Measurements from ENCODE around the gene TMTC2. TPM values are rescaled to one million over a fixed set of nuclear protein-coding genes. Genes with fewer than 3 reads are reported as not detected.

Gene TMTC2
- polyA plus RNA-seq, 1 donor, result 12.1 TPM

GRCh38 chr12:82805812-82806497 lies 119.2 kb downstream of the TMTC2 start:
- Histone ChIP-seq H3K9me3 (ENCODE audit: control insufficient read depth, low read depth, low read length) (peaks cover 6% of the 10 kb centered on the region), H3K4me3 (ENCODE audit: low read length) (no peak overlapping the region), H3K27me3 (ENCODE audit: control insufficient read depth, insufficient read depth, low read length) (no peaks in the 10 kb centered on the region), H3K4me1 (ENCODE audit: control insufficient read depth, insufficient read depth, low read length) (no peaks in the 10 kb centered on the region), H3K27ac (ENCODE audit: low read length) (no peak overlapping the region), H3K36me3 (ENCODE audit: control insufficient read depth, insufficient read depth, low read length) (no peaks in the 10 kb centered on the region)
- no CpG with 5 or more reads among the region's 4 CpGs for WGBS (ENCODE audit: insufficient coverage, low lambda C conversion rate)
- no peak for DNase-seq

- H3K4me3 ChIP-seq (ENCODE audit: low read length), result no peak overlapping the region
- H3K27me3 ChIP-seq (ENCODE audit: control insufficient read depth, insufficient read depth, low read length), result no peaks in the 10 kb centered on the region
- H3K36me3 ChIP-seq (ENCODE audit: control insufficient read depth, insufficient read depth, low read length), result no peaks in the 10 kb centered on the region
- H3K9me3 ChIP-seq (ENCODE audit: control insufficient read depth, low read depth, low read length), result peaks cover under 1% of the 10 kb centered on the region
- no peaks in the 10 kb centered on the region for H3K4me1 ChIP-seq (ENCODE audit: control insufficient read depth, insufficient read depth, low read length)
- H3K27ac ChIP-seq (ENCODE audit: low read length), result no peak overlapping the region
- no peak for DNase-seq
Observed at GRCh38 chr12:82807132-82807737, 120.5 kb downstream of the TMTC2 start.

GRCh38 chr12:82810568-82810967 lies 123.9 kb downstream of the TMTC2 start:
- H3K27me3 ChIP-seq (ENCODE audit: control insufficient read depth, insufficient read depth, low read length), result no peaks in the 10 kb centered on the region
- no peaks in the 10 kb centered on the region for H3K4me1 ChIP-seq (ENCODE audit: control insufficient read depth, insufficient read depth, low read length)
- DNase-seq, result no peak
- H3K36me3 ChIP-seq (ENCODE audit: control insufficient read depth, insufficient read depth, low read length), result no peaks in the 10 kb centered on the region
- H3K4me3 ChIP-seq (ENCODE audit: low read length), result no peak overlapping the region
- H3K27ac ChIP-seq (ENCODE audit: low read length), result no peak overlapping the region
- H3K9me3 ChIP-seq (ENCODE audit: control insufficient read depth, low read depth, low read length), result no peaks in the 10 kb centered on the region
- WGBS (ENCODE audit: insufficient coverage, low lambda C conversion rate), result no CpG with 5 or more reads among the region's 5 CpGs

GRCh38 chr12:82817368-82817767 lies 130.7 kb downstream of the TMTC2 start:
- DNase-seq, result no peak
- Histone ChIP-seq H3K9me3 (ENCODE audit: control insufficient read depth, low read depth, low read length) (no peaks in the 10 kb centered on the region), H3K36me3 (ENCODE audit: control insufficient read depth, insufficient read depth, low read length) (no peaks in the 10 kb centered on the region), H3K4me1 (ENCODE audit: control insufficient read depth, insufficient read depth, low read length) (no peaks in the 10 kb centered on the region), H3K4me3 (ENCODE audit: low read length) (no peak overlapping the region), H3K27ac (ENCODE audit: low read length) (no peak overlapping the region), H3K27me3 (ENCODE audit: control insufficient read depth, insufficient read depth, low read length) (no peaks in the 10 kb centered on the region)

GRCh38 chr12:82818271-82819035 lies 131.7 kb downstream of the TMTC2 start:
- Histone ChIP-seq H3K4me1 (ENCODE audit: control insufficient read depth, insufficient read depth, low read length) (no peaks in the 10 kb centered on the region), H3K27me3 (ENCODE audit: control insufficient read depth, insufficient read depth, low read length) (no peaks in the 10 kb centered on the region), H3K36me3 (ENCODE audit: control insufficient read depth, insufficient read depth, low read length) (no peaks in the 10 kb centered on the region), H3K9me3 (ENCODE audit: control insufficient read depth, low read depth, low read length) (no peaks in the 10 kb centered on the region), H3K27ac (ENCODE audit: low read length) (no peak overlapping the region), H3K4me3 (ENCODE audit: low read length) (no peak overlapping the region)
- WGBS (ENCODE audit: insufficient coverage, low lambda C conversion rate), result 100% methylated on average over 1 of the region's 1 CpG
- DNase-seq, result no peak

- Histone ChIP-seq H3K27ac (ENCODE audit: low read length) (no peak overlapping the region), H3K36me3 (ENCODE audit: control insufficient read depth, insufficient read depth, low read length) (no peaks in the 10 kb centered on the region), H3K4me1 (ENCODE audit: control insufficient read depth, insufficient read depth, low read length) (no peaks in the 10 kb centered on the region), H3K4me3 (ENCODE audit: low read length) (no peak overlapping the region), H3K27me3 (ENCODE audit: control insufficient read depth, insufficient read depth, low read length) (no peaks in the 10 kb centered on the region), H3K9me3 (ENCODE audit: control insufficient read depth, low read depth, low read length) (no peaks in the 10 kb centered on the region)
- no peak for DNase-seq
Observed at GRCh38 chr12:82826505-82826904, 139.8 kb downstream of the TMTC2 start.

GRCh38 chr12:82832096-82832495 lies 145.4 kb downstream of the TMTC2 start:
- 100% methylated on average over 1 of the region's 2 CpGs for WGBS (ENCODE audit: insufficient coverage, low lambda C conversion rate)
- no peak overlapping the region for H3K27ac ChIP-seq (ENCODE audit: low read length)
- H3K4me3 ChIP-seq (ENCODE audit: low read length), result no peak overlapping the region
- DNase-seq, result no peak
- no peaks in the 10 kb centered on the region for H3K27me3 ChIP-seq (ENCODE audit: control insufficient read depth, insufficient read depth, low read length)
- no peaks in the 10 kb centered on the region for H3K36me3 ChIP-seq (ENCODE audit: control insufficient read depth, insufficient read depth, low read length)
- H3K4me1 ChIP-seq (ENCODE audit: control insufficient read depth, insufficient read depth, low read length), result no peaks in the 10 kb centered on the region
- H3K9me3 ChIP-seq (ENCODE audit: control insufficient read depth, low read depth, low read length), result no peaks in the 10 kb centered on the region

GRCh38 chr12:82832981-82833380 lies 146.3 kb downstream of the TMTC2 start:
- no peaks in the 10 kb centered on the region for H3K4me1 ChIP-seq (ENCODE audit: control insufficient read depth, insufficient read depth, low read length)
- no peaks in the 10 kb centered on the region for H3K27me3 ChIP-seq (ENCODE audit: control insufficient read depth, insufficient read depth, low read length)
- no peak for DNase-seq
- H3K9me3 ChIP-seq (ENCODE audit: control insufficient read depth, low read depth, low read length), result no peaks in the 10 kb centered on the region
- no peak overlapping the region for H3K4me3 ChIP-seq (ENCODE audit: low read length)
- H3K36me3 ChIP-seq (ENCODE audit: control insufficient read depth, insufficient read depth, low read length), result no peaks in the 10 kb centered on the region
- WGBS (ENCODE audit: insufficient coverage, low lambda C conversion rate), result 57% methylated on average over 1 of the region's 3 CpGs
- no peak overlapping the region for H3K27ac ChIP-seq (ENCODE audit: low read length)

GRCh38 chr12:82833481-82833880 lies 146.8 kb downstream of the TMTC2 start:
- Histone ChIP-seq H3K36me3 (ENCODE audit: control insufficient read depth, insufficient read depth, low read length) (no peaks in the 10 kb centered on the region), H3K4me1 (ENCODE audit: control insufficient read depth, insufficient read depth, low read length) (no peaks in the 10 kb centered on the region), H3K27ac (ENCODE audit: low read length) (no peak overlapping the region), H3K9me3 (ENCODE audit: control insufficient read depth, low read depth, low read length) (no peaks in the 10 kb centered on the region), H3K4me3 (ENCODE audit: low read length) (no peak overlapping the region), H3K27me3 (ENCODE audit: control insufficient read depth, insufficient read depth, low read length) (no peaks in the 10 kb centered on the region)
- DNase-seq, result no peak
- WGBS (ENCODE audit: insufficient coverage, low lambda C conversion rate), result 33% methylated on average over 1 of the region's 1 CpG

GRCh38 chr12:82835217-82835616 lies 148.5 kb downstream of the TMTC2 start:
- DNase-seq, result no peak
- Histone ChIP-seq H3K4me3 (ENCODE audit: low read length) (no peak overlapping the region), H3K9me3 (ENCODE audit: control insufficient read depth, low read depth, low read length) (no peaks in the 10 kb centered on the region), H3K27ac (ENCODE audit: low read length) (no peak overlapping the region), H3K36me3 (ENCODE audit: control insufficient read depth, insufficient read depth, low read length) (no peaks in the 10 kb centered on the region), H3K4me1 (ENCODE audit: control insufficient read depth, insufficient read depth, low read length) (no peaks in the 10 kb centered on the region), H3K27me3 (ENCODE audit: control insufficient read depth, insufficient read depth, low read length) (no peaks in the 10 kb centered on the region)

- WGBS (ENCODE audit: insufficient coverage, low lambda C conversion rate), result 60% methylated on average over 1 of the region's 1 CpG
- H3K27ac ChIP-seq (ENCODE audit: low read length), result no peak overlapping the region
- H3K27me3 ChIP-seq (ENCODE audit: control insufficient read depth, insufficient read depth, low read length), result no peaks in the 10 kb centered on the region
- H3K4me3 ChIP-seq (ENCODE audit: low read length), result no peak overlapping the region
- H3K4me1 ChIP-seq (ENCODE audit: control insufficient read depth, insufficient read depth, low read length), result no peaks in the 10 kb centered on the region
- DNase-seq, result no peak
- H3K36me3 ChIP-seq (ENCODE audit: control insufficient read depth, insufficient read depth, low read length), result no peaks in the 10 kb centered on the region
- no peaks in the 10 kb centered on the region for H3K9me3 ChIP-seq (ENCODE audit: control insufficient read depth, low read depth, low read length)
Observed at GRCh38 chr12:82838131-82838551, 151.4 kb downstream of the TMTC2 start.

All from large intestine (tissue), 3 donors.